Right ventricle myocardium superior (tissue), 1 donor: Measurements from ENCODE around the gene TBP. TPM values are rescaled to one million over a fixed set of nuclear protein-coding genes. Genes with fewer than 3 reads are reported as not detected.
A peak's percentile ranks its signal among the peaks of the same experiment; 100 is the strongest.
"Not testable (repeated sequence)": the region's sequence is repeated elsewhere in the genome, so short reads cannot be mapped to it uniquely, and the experiment has no call there.

Experiments
- ATAC-seq: fragments of 200-7000 bp; cut with Tn5 transposase; one replicate; pipeline ENCODE4 v1.9.1; 2020; ENCODE audit warnings: mild to moderate bottlenecking; ENCODE audit not compliant: poor library complexity
- DNase-seq: peaks from one replicate; pipeline ENCODE4 v3.0.0-alpha.2; 2020
- intact Hi-C: fragments of 100-400 bp; cut with DNase I; formaldehyde crosslinking; loops from one replicate; pipeline ENCODE4 v1.11.2; 2022
- total RNA-seq: library from RNA; stranded (reverse); fragmentation: NEBNext Ultra II Directional; extraction: Animal tissue kit (Norgen Biotek cat#: 25700); gene quantifications from one replicate; pipeline ENCODE4 v1.2.1, GENCODE V29; 2021
- donor health status: DM: no; HTN: yes; CAD: no; lungs with severe emphysema.

TBP gene
- total RNA-seq, 1 donor from 2014 or later: 8.1 TPM

GRCh38 chr6:170583756-170584180 lies 29.6 kb downstream of the TBP start:
- no peak for DNase-seq
- no peak for ATAC-seq
- intact Hi-C loops: no loop called here

GRCh38 chr6:170584181-170584953 lies 30.2 kb downstream of the TBP start, which contains the start of gene PDCD2:
TSS of gene PDCD2 (minus strand) at chr6:170584637. CDS start at chr6:170584581, 56 bp downstream.
- DNase-seq (peak; percentile 96), ATAC-seq (peak; percentile 99)
- intact Hi-C loops: no loop called here

GRCh38 chr6:170584954-170585498 lies 30.9 kb downstream of the TBP start:
- intact Hi-C loops: no loop called here
- DNase-seq (no peak), ATAC-seq (peak; percentile 7)

GRCh38 chr6:170590725-170591124 lies 36.6 kb downstream of the TBP start:
- no peak for ATAC-seq
- no peak for DNase-seq
- intact Hi-C loops: no loop called here

- DNase-seq (no peak), ATAC-seq (no peak)
- intact Hi-C loops: no loop called here
Observed at GRCh38 chr6:170596426-170596825, 42.3 kb downstream of the TBP start.

GRCh38 chr6:170597278-170597677 lies 43.1 kb downstream of the TBP start:
- no peak for DNase-seq
- intact Hi-C loops: no loop called here
- ATAC-seq: no peak

GRCh38 chr6:170605574-170606259 lies 51.5 kb downstream of the TBP start:
- intact Hi-C loops: no loop called here
- DNase-seq (no peak), ATAC-seq (no peak)

GRCh38 chr6:170609225-170609624 lies 55.1 kb downstream of the TBP start:
- intact Hi-C loops, DNase-seq, ATAC-seq: not testable (repeated sequence)

GRCh38 chr6:170612256-170612804 lies 58.2 kb downstream of the TBP start:
- DNase-seq, intact Hi-C loops: not testable (repeated sequence)
- ATAC-seq: peak; percentile 95

GRCh38 chr6:170616020-170616554 lies 61.9 kb downstream of the TBP start:
- ATAC-seq, DNase-seq, intact Hi-C loops: not testable (repeated sequence)

Other genes with a start within 250 kb of the TBP start
- 16.5 TPM for gene FAM120B, start 247.6 kb upstream of the TBP start, total RNA-seq
- 145 TPM for gene PSMB1, start 1.1 kb upstream of the TBP start, total RNA-seq
- gene PDCD2, start 30.3 kb downstream of the TBP start, total RNA-seq: 26.2 TPM